SIG-M5 treated with dmso at 0.1 percent for 504 hours (cell line): ENCODE measurements around the gene ADNP.

Experiments
- DNase-seq: peaks from one replicate; lab custom pipeline; 2025; ENCODE audit not compliant: unreplicated experiment; lab: John Stamatoyannopoulos, UW

The ADNP gene

GRCh38 chr20:50932691-50933280 lies 1.5 kb upstream of the ADNP start:
- DNase-seq, result no peak

GRCh38 chr20:50932016-50932485 lies 814 bp upstream of the ADNP start:
- DNase-seq, result no peak

- DNase-seq, result no peak
Observed at GRCh38 chr20:50930976-50931305, 296 bp downstream of the ADNP start.

GRCh38 chr20:50930139-50930975 lies 880 bp downstream of the ADNP start:
- DNase-seq, result no peak

GRCh38 chr20:50929299-50930138 lies 1.7 kb downstream of the ADNP start:
- DNase-seq, result peak; percentile 97

- no peak for DNase-seq
Observed at GRCh38 chr20:50928469-50928868, 2.8 kb downstream of the ADNP start.

- no peak for DNase-seq
Observed at GRCh38 chr20:50926530-50926929, 4.7 kb downstream of the ADNP start.

GRCh38 chr20:50924261-50924920 lies 6.8 kb downstream of the ADNP start:
- DNase-seq, result no peak

GRCh38 chr20:50921803-50922501 lies 9.3 kb downstream of the ADNP start:
- DNase-seq, result no peak

GRCh38 chr20:50920997-50921396 lies 10.2 kb downstream of the ADNP start:
- DNase-seq, result no peak

- no peak for DNase-seq
Observed at GRCh38 chr20:50919567-50919966, 11.7 kb downstream of the ADNP start.

- DNase-seq, result no peak
Observed at GRCh38 chr20:50918403-50918802, 12.8 kb downstream of the ADNP start.

- DNase-seq, result no peak
Observed at GRCh38 chr20:50916934-50917333, 14.3 kb downstream of the ADNP start.

GRCh38 chr20:50916257-50916656 lies 15.0 kb downstream of the ADNP start:
- no peak for DNase-seq

GRCh38 chr20:50915424-50915823 lies 15.8 kb downstream of the ADNP start:
- no peak for DNase-seq

GRCh38 chr20:50913690-50914375 lies 17.4 kb downstream of the ADNP start:
- no peak for DNase-seq

- DNase-seq, result no peak
Observed at GRCh38 chr20:50911716-50912115, 19.5 kb downstream of the ADNP start.

- DNase-seq, result no peak
Observed at GRCh38 chr20:50911030-50911429, 20.2 kb downstream of the ADNP start.

- no peak for DNase-seq
Observed at GRCh38 chr20:50909413-50909812, 21.8 kb downstream of the ADNP start.

- DNase-seq, result no peak
Observed at GRCh38 chr20:50904067-50904570, 27.1 kb downstream of the ADNP start.
